ENCODE data around the gene ZIC3.

GRCh38 chrX:137600769-137601168, 34.8 kb downstream of the ZIC3 start:
- TF ChIP-seq CTCF (conservative IDR thresholded peaks at IDR 0.05 in 1 of 2, IDR thresholded peaks at IDR 0.05 in 1 of 2; ENCODE audit: extremely low read depth in 1 of 2, insufficient read depth in 1 of 2, low read depth in 1 of 2, low read length in 2 of 2): no peak
- no peak for TF ChIP-seq EZH2 (IDR thresholded peaks at IDR 0.05; ENCODE audit: borderline replicate concordance, low read length)
